ENCODE measurements around the gene N4BP2L2. TPM values are rescaled to one million over a fixed set of nuclear protein-coding genes. Genes with fewer than 3 reads are reported as not detected.

The N4BP2L2 gene
- total and polyA plus RNA-seq, 2 experiments from 2014 or later: 70.1 to 89.4 TPM

DNA sequence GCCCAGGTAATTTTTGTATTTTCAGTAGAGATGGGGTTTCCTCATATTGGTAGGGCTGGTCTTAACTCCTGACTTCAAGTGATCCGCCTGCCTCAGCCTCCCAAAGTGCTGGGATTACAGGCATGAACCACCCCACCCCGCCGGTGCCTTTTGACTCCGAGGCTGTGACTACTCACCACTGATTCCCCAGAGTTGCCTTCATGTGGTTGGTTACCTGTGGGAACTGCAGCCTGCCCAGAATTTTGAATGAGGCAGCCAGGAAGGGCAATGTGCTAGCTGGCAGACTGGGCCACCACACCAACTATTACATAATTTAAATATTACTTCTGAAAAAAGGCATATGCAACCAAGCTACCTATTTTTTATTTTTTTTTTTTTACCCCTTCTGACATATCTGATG is 42.8 kb downstream of the N4BP2L2 start:
- in situ Hi-C loops (cut with MboI): no loop called here
- Histone ChIP-seq H3K4me3 (no peak overlapping the region), H3K9me3 (ENCODE audit: low read depth) (no peaks in the 10 kb centered on the region), H3K36me3 (ENCODE audit: low read depth) (no peaks in the 10 kb centered on the region), H3K27ac (no peak overlapping the region), H3K4me1 (ENCODE audit: insufficient read depth) (0 out of 2 replicates have a peak, but pooled peaks cover 15% of the 10 kb centered on the region), H3K4me2 (ENCODE audit: unreplicated experiment) (no peak overlapping the region), H3K79me2 (ENCODE audit: insufficient read depth) (no peaks in the 10 kb centered on the region), H2AFZ (no peak overlapping the region), H3F3A (ENCODE audit: insufficient read depth) (no peaks in the 10 kb centered on the region), H3K27me3 (replicated peaks; ENCODE audit: insufficient read depth) (no peaks in the 10 kb centered on the region), H4K20me1 (ENCODE audit: insufficient read depth) (0 out of 2 replicates have a peak, but pooled peaks cover 4% of the 10 kb centered on the region), H3K9ac (no peak overlapping the region), H3K9me2 (ENCODE audit: insufficient read depth) (no peaks in the 10 kb centered on the region)
- 96 to 97% methylated on average over 4 of the region's 4 CpGs for WGBS, 2 experiments (ENCODE audit: low coverage in 1 of 2, low lambda C conversion rate in 2 of 2, missing lambda C conversion rate in 2 of 2)
- TF ChIP-seq EZH2phosphoT487 (IDR thresholded peaks at IDR 0.05; ENCODE audit: insufficient read depth, low read depth) (no peak), EZH2 (IDR thresholded peaks at IDR 0.05; ENCODE audit: insufficient read depth, poor library complexity, severe bottlenecking) (no peak)
- DNase-seq: no peak

DNA sequence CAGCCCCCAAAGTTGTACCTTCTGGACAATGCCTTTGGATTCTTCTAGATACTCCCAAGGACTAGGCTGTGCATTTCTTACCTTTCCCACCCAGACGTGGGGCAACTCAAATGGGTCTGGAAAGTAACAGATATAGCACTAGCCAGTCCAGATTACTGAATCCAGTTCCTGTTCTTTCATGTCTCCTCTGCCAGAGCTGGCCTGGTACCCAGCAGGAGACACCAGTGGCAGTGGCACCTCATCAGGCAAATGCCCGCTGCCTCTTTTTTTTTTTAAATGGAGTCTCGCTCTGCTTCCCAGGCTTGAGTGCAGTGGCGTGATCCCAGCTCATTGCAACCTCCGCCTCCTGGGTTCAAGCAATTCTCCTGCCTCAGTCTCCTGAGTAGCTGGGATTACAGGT is 43.2 kb downstream of the N4BP2L2 start:
- no peak for DNase-seq
- 0 out of 2 replicates have a peak, but pooled peaks cover 15% of the 10 kb centered on the region for H3K4me1 ChIP-seq (ENCODE audit: insufficient read depth)
- no peak overlapping the region for H2AFZ ChIP-seq
- H3K27ac ChIP-seq: no peak overlapping the region
- no peak overlapping the region for H3K9ac ChIP-seq
- H3K27me3 ChIP-seq (replicated peaks; ENCODE audit: insufficient read depth): no peaks in the 10 kb centered on the region
- in situ Hi-C loops (cut with MboI): no loop called here
- no peaks in the 10 kb centered on the region for H3K36me3 ChIP-seq (ENCODE audit: low read depth)
- H3K79me2 ChIP-seq (ENCODE audit: insufficient read depth): no peaks in the 10 kb centered on the region
- H3K4me2 ChIP-seq (ENCODE audit: unreplicated experiment): no peak overlapping the region
- no peaks in the 10 kb centered on the region for H3K9me2 ChIP-seq (ENCODE audit: insufficient read depth)
- H4K20me1 ChIP-seq (ENCODE audit: insufficient read depth): 0 out of 2 replicates have a peak, but pooled peaks cover 4% of the 10 kb centered on the region
- TF ChIP-seq EZH2phosphoT487 (IDR thresholded peaks at IDR 0.05; ENCODE audit: insufficient read depth, low read depth): no peak
- no peak for TF ChIP-seq EZH2 (IDR thresholded peaks at IDR 0.05; ENCODE audit: insufficient read depth, poor library complexity, severe bottlenecking)
- H3K9me3 ChIP-seq (ENCODE audit: low read depth): no peaks in the 10 kb centered on the region
- H3F3A ChIP-seq (ENCODE audit: insufficient read depth): no peaks in the 10 kb centered on the region
- H3K4me3 ChIP-seq: no peak overlapping the region
- WGBS, 2 experiments (ENCODE audit: low coverage in 1 of 2, low lambda C conversion rate in 2 of 2, missing lambda C conversion rate in 2 of 2): 66 to 69% methylated on average over 5 of the region's 5 CpGs

DNA sequence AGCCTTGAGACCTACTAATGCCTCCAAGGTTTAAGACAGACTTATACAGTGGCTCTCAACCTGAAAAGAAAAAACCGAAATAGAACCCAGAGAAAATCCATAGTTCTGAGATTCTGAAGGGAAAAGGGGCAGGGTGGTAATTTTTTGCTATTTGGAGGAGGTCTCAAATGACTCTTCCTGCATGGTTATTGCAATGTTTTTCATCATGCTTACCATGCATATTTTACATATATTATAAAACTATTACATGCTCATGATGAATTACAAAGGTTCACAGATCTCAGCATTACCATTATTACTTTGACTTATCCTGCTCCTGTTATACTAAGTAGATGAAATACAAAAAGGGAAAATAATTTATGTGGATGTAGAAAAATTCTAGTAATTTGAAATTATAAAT is 47.6 kb downstream of the N4BP2L2 start:
- Histone ChIP-seq H3K4me1 (ENCODE audit: insufficient read depth) (0 out of 2 replicates have a peak, but pooled peaks cover under 1% of the 10 kb centered on the region), H3K27me3 (replicated peaks; ENCODE audit: insufficient read depth) (no peaks in the 10 kb centered on the region), H3K36me3 (ENCODE audit: low read depth) (no peaks in the 10 kb centered on the region), H2AFZ (no peak overlapping the region), H4K20me1 (ENCODE audit: insufficient read depth) (0 out of 2 replicates have a peak, but pooled peaks cover 4% of the 10 kb centered on the region), H3K4me3 (no peak overlapping the region), H3K9me2 (ENCODE audit: insufficient read depth) (no peaks in the 10 kb centered on the region), H3F3A (ENCODE audit: insufficient read depth) (no peaks in the 10 kb centered on the region), H3K4me2 (ENCODE audit: unreplicated experiment) (no peak overlapping the region), H3K9me3 (ENCODE audit: low read depth) (no peaks in the 10 kb centered on the region), H3K27ac (no peak overlapping the region), H3K79me2 (ENCODE audit: insufficient read depth) (no peaks in the 10 kb centered on the region), H3K9ac (no peak overlapping the region)
- DNase-seq: no peak
- in situ Hi-C loops (cut with MboI): no loop called here
- TF ChIP-seq EZH2phosphoT487 (IDR thresholded peaks at IDR 0.05; ENCODE audit: insufficient read depth, low read depth): no peak
- TF ChIP-seq EZH2 (IDR thresholded peaks at IDR 0.05; ENCODE audit: insufficient read depth, poor library complexity, severe bottlenecking): no peak
- 95 to 100% methylated on average over 1 of the region's 1 CpG for WGBS, 2 experiments (ENCODE audit: low coverage in 1 of 2, low lambda C conversion rate in 2 of 2, missing lambda C conversion rate in 2 of 2)

DNA sequence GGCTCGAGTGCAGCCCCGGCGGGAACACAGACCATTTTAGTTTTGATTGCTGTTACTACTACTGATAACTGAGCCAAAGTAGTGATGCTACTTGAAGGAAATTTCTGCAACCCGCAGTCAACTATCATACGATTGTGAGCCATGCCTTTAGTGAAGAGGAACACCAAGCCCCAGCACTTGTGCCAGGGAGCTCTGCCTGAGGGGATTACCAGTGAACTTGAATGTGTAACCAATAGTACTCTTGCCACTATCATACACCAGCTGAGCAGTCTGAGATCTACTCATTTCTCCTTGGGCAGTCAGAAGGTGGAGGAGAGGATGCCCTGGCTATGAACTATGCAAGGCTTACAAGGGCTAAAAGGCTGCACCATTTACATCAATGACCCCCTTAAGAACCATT is 61.7 kb downstream of the N4BP2L2 start:
- Histone ChIP-seq H3K27ac (no peak overlapping the region), H3K9me2 (ENCODE audit: insufficient read depth) (no peaks in the 10 kb centered on the region), H4K20me1 (ENCODE audit: insufficient read depth) (no peaks in the 10 kb centered on the region), H3F3A (ENCODE audit: insufficient read depth) (peaks cover 10% of the 10 kb centered on the region; the same call in 1 of the 2 replicates), H3K4me3 (no peak overlapping the region), H2AFZ (no peak overlapping the region), H3K36me3 (ENCODE audit: low read depth) (no peaks in the 10 kb centered on the region), H3K4me2 (ENCODE audit: unreplicated experiment) (no peak overlapping the region), H3K9me3 (ENCODE audit: low read depth) (no peaks in the 10 kb centered on the region), H3K79me2 (ENCODE audit: insufficient read depth) (no peaks in the 10 kb centered on the region), H3K9ac (no peak overlapping the region), H3K4me1 (ENCODE audit: insufficient read depth) (peaks cover 7% of the 10 kb centered on the region; the same call in 1 of the 2 replicates), H3K27me3 (replicated peaks; ENCODE audit: insufficient read depth) (no peaks in the 10 kb centered on the region)
- WGBS, 2 experiments (ENCODE audit: low coverage in 1 of 2, low lambda C conversion rate in 2 of 2, missing lambda C conversion rate in 2 of 2): 97 to 98% methylated on average over 5 of the region's 5 CpGs
- in situ Hi-C loops (cut with MboI): no loop called here
- no peak for DNase-seq
- TF ChIP-seq EZH2 (IDR thresholded peaks at IDR 0.05; ENCODE audit: insufficient read depth, poor library complexity, severe bottlenecking) (no peak), EZH2phosphoT487 (IDR thresholded peaks at IDR 0.05; ENCODE audit: insufficient read depth, low read depth) (no peak)

Data from GM23248 (cell line).